ENCODE data around the gene BCL2.
A peak's percentile ranks its signal among the peaks of the same experiment; 100 is the strongest.
"Not testable (repeated sequence)": the region's sequence is repeated elsewhere in the genome, so short reads cannot be mapped to it uniquely, and the experiment has no call there.

Gene BCL2

GRCh38 chr18:63258749-63259566 is 60.6 kb downstream of the BCL2 start:
- DNase-seq (ENCODE audit: low read depth) = no peak

GRCh38 chr18:63257453-63257852 is 62.1 kb downstream of the BCL2 start:
- DNase-seq (ENCODE audit: low read depth) = no peak

GRCh38 chr18:63255435-63255834 is 64.1 kb downstream of the BCL2 start:
- DNase-seq (ENCODE audit: low read depth) = no peak

- no peak for DNase-seq (ENCODE audit: low read depth)
These were observed 64.7 kb downstream of the BCL2 start for GRCh38 chr18:63254716-63255399.

- DNase-seq (ENCODE audit: low read depth) = no peak
These were observed 65.9 kb downstream of the BCL2 start for GRCh38 chr18:63253428-63254372.

- DNase-seq (ENCODE audit: low read depth) = no peak
These were observed 66.6 kb downstream of the BCL2 start for GRCh38 chr18:63253014-63253413.

- no peak for DNase-seq (ENCODE audit: low read depth)
These were observed 69.8 kb downstream of the BCL2 start for GRCh38 chr18:63249771-63250170.

- no peak for DNase-seq (ENCODE audit: low read depth)
These were observed 71.6 kb downstream of the BCL2 start for GRCh38 chr18:63247926-63248325.

GRCh38 chr18:63247506-63247905 is 72.1 kb downstream of the BCL2 start:
- DNase-seq (ENCODE audit: low read depth) = no peak

GRCh38 chr18:63245600-63245999 is 74.0 kb downstream of the BCL2 start:
- DNase-seq (ENCODE audit: low read depth) = no peak

GRCh38 chr18:63244607-63245006 is 75.0 kb downstream of the BCL2 start:
- DNase-seq (ENCODE audit: low read depth) = no peak

GRCh38 chr18:63241760-63242159 is 77.8 kb downstream of the BCL2 start:
- no peak for DNase-seq (ENCODE audit: low read depth)

- DNase-seq (ENCODE audit: low read depth) = no peak
These were observed 78.3 kb downstream of the BCL2 start for GRCh38 chr18:63241317-63241712.

- DNase-seq (ENCODE audit: low read depth) = no peak
These were observed 78.8 kb downstream of the BCL2 start for GRCh38 chr18:63240531-63241316.

GRCh38 chr18:63238693-63239075 is 80.9 kb downstream of the BCL2 start:
- DNase-seq (ENCODE audit: low read depth) = no peak

GRCh38 chr18:63237881-63238692 is 81.5 kb downstream of the BCL2 start:
- peak; percentile 74 for DNase-seq (ENCODE audit: low read depth)

- DNase-seq (ENCODE audit: low read depth) = no peak
These were observed 82.4 kb downstream of the BCL2 start for GRCh38 chr18:63236921-63237846.

GRCh38 chr18:63236406-63236805 is 83.2 kb downstream of the BCL2 start:
- no peak for DNase-seq (ENCODE audit: low read depth)

GRCh38 chr18:63235920-63236319 is 83.6 kb downstream of the BCL2 start:
- not testable (repeated sequence) for DNase-seq (ENCODE audit: low read depth)

- DNase-seq (ENCODE audit: low read depth) = no peak
These were observed 84.7 kb downstream of the BCL2 start for GRCh38 chr18:63234841-63235240.
